CD8-positive, alpha-beta memory T cell (primary cell): ENCODE results near the gene DHRS7C. TPM values are rescaled to one million over a fixed set of nuclear protein-coding genes. Genes with fewer than 3 reads are reported as not detected.

ENCODE experiments used
- CTCF ChIA-PET: fragments of 350-600 bp; sonication (Branson Sonifier 250); formaldehyde crosslinking; loops from one replicate; lab custom pipeline; 2021; ENCODE audit warnings: antibody characterized with exemption; lab: Charles Lee
- POLR2A ChIA-PET: fragments of 350-600 bp; sonication (Branson Sonifier 250); formaldehyde crosslinking; loops from one replicate; lab custom pipeline; 2021; ENCODE audit warnings: antibody characterized with exemption; lab: Charles Lee
- DNase-seq, 5 donors: peaks; one replicate each; pipeline versions ENCODE4 v3.0.0 to v3.0.0-alpha.2; 2020 to 2022; ENCODE audit warnings: mixed read lengths in 1 of 5
- H3K27ac ChIP-seq: one replicate; pipeline ENCODE4 v1.7.0; 2013; ENCODE audit warnings: low read depth, mild to moderate bottlenecking, low read length, moderate library complexity
- H3K27me3 ChIP-seq: 2 replicates; pipeline ENCODE4 v1.7.0; 2013; ENCODE audit warnings: low read length, mild to moderate bottlenecking; ENCODE audit not compliant: insufficient read depth, poor library complexity, severe bottlenecking
- H3K36me3 ChIP-seq: 2 replicates; pipeline ENCODE4 v1.7.0; 2013; ENCODE audit warnings: mild to moderate bottlenecking, low read length, moderate library complexity; ENCODE audit not compliant: insufficient read depth
- H3K4me1 ChIP-seq: 2 replicates; pipeline ENCODE4 v1.7.0; 2013; ENCODE audit warnings: mild to moderate bottlenecking, low read length, moderate library complexity; ENCODE audit not compliant: insufficient read depth
- H3K4me3 ChIP-seq: 2 replicates; pipeline ENCODE4 v1.7.0; 2013; ENCODE audit warnings: mild to moderate bottlenecking, low read length
- H3K9me3 ChIP-seq: 2 replicates; pipeline ENCODE4 v1.7.0; 2013; ENCODE audit warnings: mild to moderate bottlenecking, low read length
- H3K27ac Mint-ChIP-seq, 8 donors: one replicate each; pipeline ENCODE4 v1.8.0; 2020 to 2021; ENCODE audit warnings: mixed read lengths in 8 of 8, mild to moderate bottlenecking in 6 of 8, inconsistent platforms in 3 of 8, moderate library complexity in 3 of 8
- H3K27me3 Mint-ChIP-seq, 2 donors: one replicate each; pipeline ENCODE4 v1.8.0; 2020 to 2021; ENCODE audit warnings: mixed read lengths in 2 of 2, mild to moderate bottlenecking in 1 of 2, moderate library complexity in 1 of 2
- H3K36me3 Mint-ChIP-seq, 3 donors: one replicate each; pipeline ENCODE4 v1.8.0; 2020 to 2021; ENCODE audit warnings: mixed read lengths in 3 of 3, inconsistent platforms in 1 of 3, mild to moderate bottlenecking in 1 of 3
- H3K4me1 Mint-ChIP-seq, 3 donors: one replicate each; pipeline ENCODE4 v1.8.0; 2020 to 2021; ENCODE audit warnings: mixed read lengths in 3 of 3, inconsistent platforms in 1 of 3, mild to moderate bottlenecking in 1 of 3
- H3K4me3 Mint-ChIP-seq, 7 donors: one replicate each; pipeline ENCODE4 v1.8.0; 2020 to 2021; ENCODE audit warnings: mixed read lengths in 7 of 7, mild to moderate bottlenecking in 6 of 7, moderate library complexity in 4 of 7, inconsistent platforms in 2 of 7
- H3K9me3 Mint-ChIP-seq, 5 donors: one replicate each; pipeline ENCODE4 v1.8.0; 2020 to 2022; ENCODE audit warnings: mixed read lengths in 5 of 5, mild to moderate bottlenecking in 3 of 5, moderate library complexity in 2 of 5, inconsistent platforms in 1 of 5
- polyA plus RNA-seq: library from polyadenylated mRNA; unstranded; fragments of 300-500 nt; fragmentation: Illumina TruSeq; gene quantifications from one replicate; pipeline ENCODE4 v1.2.3, GENCODE V29; 2021
- total RNA-seq, 2 experiments: library from RNA; stranded (reverse); gene quantifications; one replicate each; pipeline ENCODE4 v1.2.3, GENCODE V29; 2021

DHRS7C gene
- total and polyA plus RNA-seq, 3 experiments from 2014 or later: not detected

DNA sequence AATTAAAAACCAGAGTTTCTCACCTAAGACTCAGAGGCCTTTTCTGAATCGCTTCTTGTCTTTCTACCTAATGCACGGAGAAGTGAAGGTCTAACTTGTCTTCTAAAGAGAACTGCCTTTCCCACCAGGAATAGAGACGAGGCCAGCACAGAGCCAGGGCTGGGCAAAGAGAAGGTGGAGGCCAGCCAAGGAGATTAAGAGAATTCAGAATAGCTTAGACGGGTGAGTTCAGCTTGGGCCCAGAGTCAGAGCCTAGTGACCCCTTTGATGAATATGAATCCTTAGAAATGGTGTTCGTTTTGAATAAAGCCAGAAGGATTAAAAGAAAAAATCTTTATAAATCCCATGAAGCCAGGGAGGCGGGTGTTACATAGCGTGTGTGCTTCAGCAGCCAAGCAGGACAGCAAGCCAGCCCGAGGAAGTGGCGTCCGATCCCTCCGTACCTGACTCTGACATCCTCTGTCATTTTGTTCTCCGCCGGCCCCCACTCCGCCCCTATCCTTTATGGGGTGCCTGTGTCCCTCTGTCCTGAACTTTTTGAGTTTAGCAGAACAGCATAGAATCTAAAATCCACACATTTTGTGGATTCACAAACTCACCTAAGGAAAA is 23.0 kb upstream of the DHRS7C start:
- no peaks in the 10 kb centered on the region for H3K36me3 ChIP-seq
- no peaks in the 10 kb centered on the region for H3K4me1 Mint-ChIP-seq
- no peaks in the 10 kb centered on the region for H3K4me1 ChIP-seq
- no peak overlapping the region for H3K4me3 Mint-ChIP-seq
- no peaks in the 10 kb centered on the region for H3K36me3 Mint-ChIP-seq
- CTCF ChIA-PET: no interaction called here
- H3K9me3 Mint-ChIP-seq: peaks cover 0 to 2% (median 0%) of the 10 kb centered on the region in 5 donors
- no peak for DNase-seq
- H3K27ac Mint-ChIP-seq: peak overlapping the region in 1 of 8 donors; percentile 57
- H3K27ac ChIP-seq: no peak overlapping the region
- POLR2A ChIA-PET: no interaction called here
- H3K27me3 Mint-ChIP-seq: peaks cover 12 to 16% of the 10 kb centered on the region in 2 donors
- no peaks in the 10 kb centered on the region for H3K9me3 ChIP-seq
- no peak overlapping the region for H3K4me3 ChIP-seq
- H3K27me3 ChIP-seq: no peaks in the 10 kb centered on the region

DNA sequence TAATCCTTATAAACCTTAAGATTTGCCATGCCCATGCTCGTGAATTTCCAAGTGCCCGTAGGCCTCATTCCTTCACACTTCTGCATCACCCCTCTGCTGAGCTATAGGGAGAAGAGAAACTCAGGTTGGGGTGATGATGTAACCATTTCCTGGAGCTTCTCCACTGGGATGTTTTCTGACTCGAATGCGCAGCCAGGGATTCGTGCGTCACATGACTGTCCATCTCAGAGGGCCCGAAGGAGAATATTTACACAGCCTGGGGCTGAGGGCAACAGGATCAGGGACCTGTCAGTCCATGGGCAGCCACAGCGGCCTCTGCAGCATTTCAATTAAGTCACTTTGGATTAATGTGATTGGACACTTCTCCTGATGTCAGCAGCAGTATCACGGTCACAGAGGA is 21.8 kb upstream of the DHRS7C start:
- Histone ChIP-seq H3K4me3 (no peak overlapping the region), H3K9me3 (no peaks in the 10 kb centered on the region), H3K27me3 (no peaks in the 10 kb centered on the region), H3K4me1 (no peaks in the 10 kb centered on the region), H3K27ac (no peak overlapping the region), H3K36me3 (no peaks in the 10 kb centered on the region)
- no peak overlapping the region for H3K27ac Mint-ChIP-seq
- no peak for DNase-seq
- CTCF ChIA-PET: no interaction called here
- no peak overlapping the region for H3K4me3 Mint-ChIP-seq
- no peaks in the 10 kb centered on the region for H3K4me1 Mint-ChIP-seq
- POLR2A ChIA-PET: no interaction called here
- H3K27me3 Mint-ChIP-seq: peaks cover 7 to 13% of the 10 kb centered on the region in 2 donors
- no peaks in the 10 kb centered on the region for H3K36me3 Mint-ChIP-seq
- H3K9me3 Mint-ChIP-seq: peaks cover 0 to 2% (median 0%) of the 10 kb centered on the region in 5 donors

DNA sequence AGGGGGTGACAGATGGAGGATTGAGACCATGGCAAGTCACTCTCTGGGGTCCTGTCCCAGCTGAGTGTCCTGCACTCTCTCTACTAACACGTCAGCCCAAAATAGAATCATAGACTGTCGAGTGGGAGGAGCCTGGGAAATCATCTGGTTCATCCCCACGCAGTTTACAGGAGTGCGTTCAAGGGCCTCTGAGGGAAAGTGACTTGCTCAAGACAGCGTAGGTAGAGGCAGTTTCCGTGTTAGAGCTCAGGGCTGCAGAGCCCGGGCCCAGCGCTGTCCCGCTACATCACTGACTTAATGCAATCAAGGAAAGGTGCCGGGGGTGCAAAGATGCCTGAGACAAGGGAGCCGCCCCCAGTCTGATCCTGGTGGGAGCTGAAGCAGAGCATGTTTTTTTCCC is 20.1 kb upstream of the DHRS7C start:
- H3K4me3 Mint-ChIP-seq: no peak overlapping the region
- peaks cover 0 to 2% (median 0%) of the 10 kb centered on the region in 5 donors for H3K9me3 Mint-ChIP-seq
- ChIA-PET POLR2A (no interaction called here), CTCF (no interaction called here)
- H3K36me3 ChIP-seq: no peaks in the 10 kb centered on the region
- no peaks in the 10 kb centered on the region for H3K4me1 Mint-ChIP-seq
- no peak overlapping the region for H3K27ac ChIP-seq
- peaks cover 7 to 13% of the 10 kb centered on the region in 2 donors for H3K27me3 Mint-ChIP-seq
- DNase-seq: no peak
- no peaks in the 10 kb centered on the region for H3K27me3 ChIP-seq
- H3K27ac Mint-ChIP-seq: no peak overlapping the region
- no peak overlapping the region for H3K4me3 ChIP-seq
- no peaks in the 10 kb centered on the region for H3K9me3 ChIP-seq
- H3K36me3 Mint-ChIP-seq: no peaks in the 10 kb centered on the region
- no peaks in the 10 kb centered on the region for H3K4me1 ChIP-seq

DNA sequence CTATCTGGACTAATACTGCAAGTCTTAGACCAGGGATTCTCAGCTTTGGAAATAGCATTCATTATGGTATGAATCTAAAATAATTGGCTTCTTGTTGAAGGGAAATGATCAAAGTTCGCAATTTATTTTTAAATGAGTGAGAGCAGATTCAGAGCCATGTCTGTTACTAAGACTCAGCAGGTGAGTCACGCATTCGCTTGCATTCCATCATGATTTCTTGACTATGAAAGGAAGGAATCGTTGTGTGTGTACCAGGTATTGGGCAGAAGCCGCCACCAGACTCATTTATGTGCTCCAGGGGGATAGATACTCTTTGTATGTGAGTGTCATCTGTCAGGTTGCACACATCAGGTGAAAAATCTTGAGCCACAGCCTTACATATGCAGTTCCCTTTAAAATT is 19.7 kb upstream of the DHRS7C start:
- Mint-ChIP-seq H3K4me3 (no peak overlapping the region), H3K9me3 (peaks cover 0 to 2% (median 0%) of the 10 kb centered on the region in 5 donors), H3K27ac (no peak overlapping the region), H3K27me3 (peaks cover 7 to 12% of the 10 kb centered on the region in 2 donors), H3K36me3 (no peaks in the 10 kb centered on the region), H3K4me1 (no peaks in the 10 kb centered on the region)
- H3K36me3 ChIP-seq: no peaks in the 10 kb centered on the region
- CTCF ChIA-PET: no interaction called here
- no peak for DNase-seq
- H3K27ac ChIP-seq: no peak overlapping the region
- no peaks in the 10 kb centered on the region for H3K27me3 ChIP-seq
- POLR2A ChIA-PET: no interaction called here
- H3K4me1 ChIP-seq: no peaks in the 10 kb centered on the region
- no peaks in the 10 kb centered on the region for H3K9me3 ChIP-seq
- no peak overlapping the region for H3K4me3 ChIP-seq

DNA sequence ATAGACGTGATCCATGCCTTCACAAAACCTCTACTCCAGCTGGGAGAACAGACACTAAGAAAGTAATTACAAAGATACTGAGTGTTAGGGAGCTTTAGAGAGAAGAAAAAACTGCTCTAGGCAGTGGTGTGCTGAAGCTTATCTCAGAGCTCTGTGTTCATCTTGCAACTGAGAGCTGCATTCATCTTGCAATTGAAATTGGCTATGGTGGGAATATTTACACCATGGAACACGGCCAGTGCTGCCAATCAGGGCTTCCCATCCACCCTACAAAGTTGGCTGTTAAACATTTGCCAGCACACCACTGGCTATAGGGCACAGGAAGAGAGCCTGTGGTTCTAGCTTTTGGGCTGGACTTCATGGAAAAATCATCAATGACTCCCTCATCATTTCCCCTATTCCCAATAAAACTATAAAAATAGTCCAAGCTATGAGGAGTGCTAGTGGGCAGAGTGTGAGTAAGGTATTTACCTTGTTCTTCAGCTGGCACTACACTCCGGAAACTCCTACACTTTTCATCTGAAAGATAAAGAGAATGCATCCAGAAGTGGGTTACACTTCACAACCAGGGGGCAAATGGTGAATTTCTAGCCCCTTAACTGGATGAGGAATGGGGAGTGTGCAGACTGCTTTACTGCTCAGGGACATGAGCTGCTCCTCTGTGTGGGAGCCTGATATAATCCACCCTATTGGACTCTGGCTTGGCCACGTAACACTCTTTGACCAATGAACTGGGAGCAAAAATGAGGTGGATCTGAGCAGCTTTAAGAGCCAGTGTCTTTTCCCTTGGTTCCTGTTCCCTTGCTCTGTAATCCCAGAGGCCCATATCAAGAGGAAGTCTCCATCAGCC is 18.9 kb upstream of the DHRS7C start:
- Mint-ChIP-seq H3K9me3 (peaks cover 0 to 2% (median 0%) of the 10 kb centered on the region in 5 donors), H3K27ac (no peak overlapping the region), H3K36me3 (no peaks in the 10 kb centered on the region), H3K4me3 (no peak overlapping the region), H3K27me3 (peaks cover 7 to 12% of the 10 kb centered on the region in 2 donors), H3K4me1 (no peaks in the 10 kb centered on the region)
- Histone ChIP-seq H3K27me3 (no peaks in the 10 kb centered on the region), H3K27ac (no peak overlapping the region), H3K9me3 (no peaks in the 10 kb centered on the region), H3K4me3 (no peak overlapping the region), H3K4me1 (no peaks in the 10 kb centered on the region), H3K36me3 (no peaks in the 10 kb centered on the region)
- ChIA-PET CTCF (no interaction called here), POLR2A (no interaction called here)
- DNase-seq: no peak

DNA sequence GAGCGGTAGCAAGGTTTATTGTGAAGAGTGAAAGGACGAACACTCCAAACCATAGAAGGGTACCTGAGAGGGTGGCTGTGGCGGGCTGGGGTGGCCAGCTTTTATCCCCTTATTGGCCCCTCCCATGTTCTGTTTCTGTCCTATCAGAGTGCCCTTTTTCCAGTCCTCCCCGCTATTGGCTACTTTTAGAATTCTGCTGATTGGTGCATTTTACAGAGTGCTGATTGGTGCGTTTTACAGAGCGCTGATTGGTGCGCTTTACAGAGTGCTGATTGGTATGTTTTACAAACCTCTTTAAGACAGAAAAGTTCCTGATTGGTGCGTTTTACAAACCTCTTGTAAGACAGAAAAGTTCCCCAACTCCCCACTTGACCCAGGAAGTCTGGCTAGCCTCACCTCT is 18.0 kb upstream of the DHRS7C start:
- H3K27me3 ChIP-seq: no peaks in the 10 kb centered on the region
- H3K36me3 ChIP-seq: no peaks in the 10 kb centered on the region
- H3K27ac ChIP-seq: no peak overlapping the region
- Mint-ChIP-seq H3K36me3 (no peaks in the 10 kb centered on the region), H3K27ac (no peak overlapping the region), H3K4me3 (no peak overlapping the region), H3K27me3 (peaks cover 7 to 12% of the 10 kb centered on the region in 2 donors), H3K4me1 (no peaks in the 10 kb centered on the region), H3K9me3 (peaks cover 0 to 4% (median 0%) of the 10 kb centered on the region in 5 donors)
- ChIA-PET POLR2A (no interaction called here), CTCF (no interaction called here)
- H3K4me3 ChIP-seq: no peak overlapping the region
- DNase-seq: no peak
- H3K4me1 ChIP-seq: no peaks in the 10 kb centered on the region
- no peaks in the 10 kb centered on the region for H3K9me3 ChIP-seq

DNA sequence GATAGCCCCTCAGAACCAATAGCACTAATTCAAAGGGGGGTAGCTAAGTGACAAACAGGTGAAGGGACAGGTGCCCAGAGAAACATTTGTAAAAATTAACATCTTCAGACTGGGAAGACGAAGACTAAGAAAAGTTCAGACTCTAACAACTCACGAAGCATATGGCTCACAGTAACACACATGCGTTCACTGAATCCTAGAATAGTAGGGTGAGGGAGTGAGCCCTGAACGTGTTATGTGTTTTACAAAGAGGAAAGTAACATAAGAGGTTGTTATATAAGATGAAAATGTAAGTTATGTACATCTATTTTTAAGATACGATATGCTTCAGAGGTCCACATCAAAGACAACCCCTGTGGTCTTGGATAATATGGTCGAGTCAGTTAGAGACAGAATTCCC is 15.3 kb upstream of the DHRS7C start:
- Histone ChIP-seq H3K27me3 (no peaks in the 10 kb centered on the region), H3K4me3 (no peak overlapping the region), H3K36me3 (no peaks in the 10 kb centered on the region), H3K9me3 (no peaks in the 10 kb centered on the region), H3K4me1 (no peaks in the 10 kb centered on the region), H3K27ac (no peak overlapping the region)
- H3K27ac Mint-ChIP-seq: no peak overlapping the region
- H3K9me3 Mint-ChIP-seq: peaks cover 0 to 4% (median 0%) of the 10 kb centered on the region in 5 donors
- no peak overlapping the region for H3K4me3 Mint-ChIP-seq
- no peaks in the 10 kb centered on the region for H3K36me3 Mint-ChIP-seq
- CTCF ChIA-PET: no interaction called here
- H3K27me3 Mint-ChIP-seq: peaks cover 8 to 18% of the 10 kb centered on the region in 2 donors
- H3K4me1 Mint-ChIP-seq: no peaks in the 10 kb centered on the region
- DNase-seq: no peak
- POLR2A ChIA-PET: no interaction called here

DNA sequence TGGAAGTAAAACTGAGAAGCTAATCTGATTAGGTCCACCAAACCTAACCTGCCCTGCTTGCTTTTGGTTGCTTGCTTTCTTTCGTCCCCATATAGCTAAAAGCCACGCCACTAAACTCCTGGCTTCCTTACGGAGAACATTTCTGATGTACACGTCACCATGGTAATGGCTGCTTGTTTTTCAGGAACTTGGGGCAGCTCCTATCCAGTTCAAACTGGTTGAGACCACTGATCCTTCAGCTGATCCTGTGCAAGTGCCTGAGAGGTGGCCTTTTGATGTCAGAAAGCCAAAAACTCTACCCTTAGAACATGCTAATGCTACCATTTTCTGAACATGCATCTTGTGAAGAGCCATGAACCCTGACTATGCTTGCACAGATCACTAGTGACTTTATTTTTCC is 14.4 kb upstream of the DHRS7C start:
- no peaks in the 10 kb centered on the region for H3K36me3 Mint-ChIP-seq
- no peak for DNase-seq
- H3K27ac Mint-ChIP-seq: no peak overlapping the region
- no peaks in the 10 kb centered on the region for H3K4me1 Mint-ChIP-seq
- Histone ChIP-seq H3K36me3 (no peaks in the 10 kb centered on the region), H3K4me3 (no peak overlapping the region), H3K27ac (no peak overlapping the region), H3K9me3 (no peaks in the 10 kb centered on the region), H3K27me3 (no peaks in the 10 kb centered on the region), H3K4me1 (no peaks in the 10 kb centered on the region)
- H3K4me3 Mint-ChIP-seq: no peak overlapping the region
- ChIA-PET POLR2A (no interaction called here), CTCF (no interaction called here)
- peaks cover 3 to 17% of the 10 kb centered on the region in 2 donors for H3K27me3 Mint-ChIP-seq
- peaks cover 0 to 2% (median 0%) of the 10 kb centered on the region in 5 donors for H3K9me3 Mint-ChIP-seq
